LNCAP (cell line): ENCODE results near the gene KIDINS220.

Experiments
- CTCF ChIP-seq: fragments of 450-650 bp; IDR thresholded peaks from 2 replicates; pipeline ENCODE4 v1.5.1; 2017; ENCODE audit warnings: mild to moderate bottlenecking

The KIDINS220 gene

DNA sequence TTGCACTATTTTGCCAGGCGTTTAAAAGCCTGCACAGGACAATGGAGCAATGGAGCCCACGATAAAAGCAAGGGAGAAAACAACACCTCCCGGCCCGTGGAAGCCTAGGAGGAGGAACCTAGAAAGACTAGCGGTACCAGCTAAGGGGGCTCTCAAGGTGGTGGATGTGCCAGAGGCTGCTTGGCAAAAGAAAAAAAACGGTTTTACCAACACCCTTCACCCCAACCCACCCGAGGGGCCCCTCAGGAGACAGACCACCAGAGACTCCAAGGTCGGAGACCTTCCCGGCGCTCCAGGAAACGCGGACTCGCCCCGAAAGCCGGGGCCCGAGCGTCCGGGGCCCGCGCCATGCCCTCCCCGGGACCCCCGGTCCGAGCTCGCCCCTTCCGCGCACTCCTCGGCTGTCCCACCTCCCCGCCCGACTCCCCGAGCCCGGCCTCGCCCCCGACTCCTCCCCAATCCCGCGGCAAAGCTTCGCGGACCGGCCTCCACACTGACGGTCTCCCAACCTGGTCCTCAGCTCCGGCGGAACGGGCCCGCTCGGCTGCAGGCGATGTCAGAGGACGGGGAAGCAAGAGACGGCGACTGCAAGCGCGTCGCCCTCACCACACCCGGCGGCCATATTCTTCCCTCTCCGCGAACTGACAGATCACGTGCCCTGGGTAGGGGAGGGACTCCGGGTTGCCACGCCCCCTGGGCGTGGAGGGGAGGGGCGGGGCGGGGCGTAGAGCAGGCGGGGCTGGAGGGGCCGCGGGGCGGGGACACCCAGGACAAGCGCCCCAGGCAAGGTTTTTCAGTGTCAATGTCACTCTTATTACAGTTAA, at the start of gene KIDINS220:
Gene KIDINS220, minus strand, starts transcription at position 643 of the 824 bp plus-strand sequence. CDS start 10,520 bp downstream, outside the sequence.
- TF ChIP-seq CTCF, result no peak

DNA sequence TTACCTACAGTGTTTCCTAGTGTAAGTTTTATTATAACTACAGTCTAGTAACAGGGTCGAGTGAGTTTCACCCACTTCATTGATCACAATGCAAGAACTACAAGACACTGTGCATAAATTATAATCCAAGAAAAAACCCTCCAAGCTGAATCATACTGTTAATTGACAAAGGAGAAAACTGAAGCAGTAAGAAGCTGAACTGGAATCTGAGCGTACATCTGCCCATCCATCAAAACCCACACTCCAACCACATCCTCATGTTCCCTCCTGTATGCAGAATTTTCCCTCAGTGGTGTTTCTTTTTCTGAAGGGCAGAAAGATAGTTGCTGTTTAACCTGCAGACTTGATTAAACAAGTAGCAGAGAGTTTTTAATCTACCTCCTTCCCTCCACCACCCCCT, 49.5 kb upstream of the KIDINS220 start:
- no peak for TF ChIP-seq CTCF

DNA sequence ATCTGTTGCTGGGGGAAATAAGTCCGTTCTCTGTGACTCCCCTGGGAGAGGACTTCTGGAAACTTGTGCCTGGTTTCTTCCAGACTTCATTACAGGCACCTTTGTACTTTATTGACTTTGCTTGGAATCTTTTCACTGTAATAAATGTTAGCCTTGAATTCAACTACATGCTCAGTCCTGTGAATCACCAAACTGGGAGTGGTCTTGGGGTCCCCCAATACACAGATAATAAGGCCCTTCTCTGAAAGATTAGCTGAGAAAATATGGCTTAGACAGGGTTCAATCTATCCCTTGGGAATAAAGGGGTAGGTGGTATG, 48.7 kb upstream of the KIDINS220 start:
- no peak for TF ChIP-seq CTCF

DNA sequence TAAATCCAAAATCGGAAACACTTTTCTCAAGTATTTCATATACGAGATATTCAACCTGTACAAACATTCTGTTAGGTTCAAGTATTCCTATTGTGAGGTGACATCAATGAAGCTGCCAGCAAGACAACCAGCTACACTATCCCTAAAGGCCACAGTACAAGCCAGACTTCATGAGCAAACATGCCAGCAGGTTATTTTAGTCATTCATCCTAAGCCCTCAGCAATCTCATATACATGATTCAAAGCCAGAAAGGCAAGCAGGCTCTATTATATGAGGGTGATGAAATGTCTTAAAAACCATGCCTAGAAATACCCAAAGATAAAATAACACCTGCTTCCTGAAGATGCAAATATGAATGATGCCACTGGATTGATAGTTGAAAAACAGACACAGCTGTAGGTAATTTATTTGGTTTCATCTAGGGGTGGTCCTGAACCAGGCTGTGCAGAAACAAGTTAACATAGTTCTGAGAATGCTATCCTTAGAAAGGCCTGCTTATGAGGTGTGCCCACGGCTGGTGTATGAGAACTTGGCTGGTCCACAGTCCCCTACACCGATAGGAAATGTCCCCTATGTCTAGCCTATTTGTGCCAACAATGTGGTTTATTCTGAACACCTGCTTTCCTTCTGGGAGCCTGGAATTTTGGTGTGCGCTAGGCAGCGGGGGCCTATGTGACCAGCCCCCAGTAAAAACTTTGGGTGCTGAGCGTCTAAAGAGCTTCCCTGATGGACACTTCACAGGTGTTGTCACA, 48.2 kb upstream of the KIDINS220 start:
- TF ChIP-seq CTCF, result no peak

- TF ChIP-seq CTCF, result no peak
Observed at GRCh38 chr2:8884812-8885211, 47.4 kb upstream of the KIDINS220 start.

DNA sequence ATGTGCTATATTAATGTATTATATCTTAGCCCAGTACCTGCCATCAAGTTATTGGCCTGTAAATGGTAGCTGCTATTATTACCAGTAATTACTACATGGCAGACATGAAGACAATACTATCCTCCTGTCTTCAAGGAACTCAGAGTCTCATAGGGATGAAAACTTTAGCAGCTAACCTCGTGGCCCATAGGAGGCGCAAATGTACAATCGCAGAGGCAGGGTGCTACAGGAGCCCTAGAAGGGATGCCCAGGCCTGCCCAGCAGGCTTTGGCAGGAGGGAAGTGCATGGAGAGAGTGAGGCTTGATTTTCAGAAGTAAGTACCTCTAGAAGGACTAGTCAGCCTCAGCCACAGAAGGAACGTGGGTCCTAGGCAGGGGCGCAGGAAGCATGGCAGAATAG, 44.7 kb upstream of the KIDINS220 start:
- peak; percentile 51; the same call in 1 of the 2 replicates for TF ChIP-seq CTCF

DNA sequence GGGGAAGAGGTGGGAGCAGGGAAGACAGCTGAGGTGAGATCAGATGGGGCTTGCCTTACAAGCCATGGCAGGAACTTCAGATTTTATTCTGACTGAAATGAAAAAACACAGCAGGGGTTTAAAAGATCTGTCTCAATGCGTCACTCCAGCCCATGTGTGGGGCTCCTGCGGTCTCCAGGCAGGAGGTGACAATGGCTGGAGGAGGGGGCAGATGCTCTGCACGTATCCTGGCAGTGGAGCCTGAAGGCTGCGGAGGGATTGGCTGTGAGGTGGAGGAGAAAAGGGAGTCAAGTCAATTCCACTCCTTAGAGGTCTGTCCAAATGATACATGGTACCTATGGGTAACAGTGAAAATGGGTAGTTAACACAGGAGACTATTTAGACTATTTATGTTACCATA, 40.5 kb upstream of the KIDINS220 start:
- TF ChIP-seq CTCF, result no peak
